Measurements from ENCODE around the gene SYT7. TPM values are rescaled to one million over a fixed set of nuclear protein-coding genes. Genes with fewer than 3 reads are reported as not detected.

The SYT7 gene
- total RNA-seq, 2 donors from 2014 or later, result 2.0 to 3.4 TPM

DNA sequence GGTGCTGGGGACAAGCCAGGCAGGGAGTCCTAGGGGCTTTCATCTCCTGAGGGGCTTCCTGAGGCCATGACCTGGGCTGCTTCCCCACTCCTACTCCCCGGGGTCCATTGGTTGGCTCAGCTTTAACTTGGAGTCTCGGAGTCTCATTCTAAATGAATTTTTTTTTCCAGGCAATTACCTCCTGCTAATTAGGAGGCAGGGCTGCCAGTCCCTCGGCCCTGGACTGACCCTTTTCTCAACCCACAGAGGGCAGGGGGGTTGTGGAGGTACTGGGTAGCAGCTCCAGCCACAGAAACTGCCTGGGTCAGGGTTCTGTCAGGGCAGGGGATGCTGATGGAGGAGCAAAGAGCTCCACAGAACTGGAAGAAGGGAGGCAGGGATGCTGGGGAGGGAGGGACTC, 11.9 kb downstream of the SYT7 start:
- no peak overlapping the region for H3K4me3 ChIP-seq (ENCODE audit: low read length)
- no peak overlapping the region for H3K9ac ChIP-seq (ENCODE audit: extremely low read depth, low read length, poor library complexity, severe bottlenecking)
- peaks cover 4% of the 10 kb centered on the region for H3K4me1 Mint-ChIP-seq
- H3K27me3 Mint-ChIP-seq (ENCODE audit: insufficient read depth), result peaks cover 33% of the 10 kb centered on the region
- TF ChIP-seq, protein P1, sequence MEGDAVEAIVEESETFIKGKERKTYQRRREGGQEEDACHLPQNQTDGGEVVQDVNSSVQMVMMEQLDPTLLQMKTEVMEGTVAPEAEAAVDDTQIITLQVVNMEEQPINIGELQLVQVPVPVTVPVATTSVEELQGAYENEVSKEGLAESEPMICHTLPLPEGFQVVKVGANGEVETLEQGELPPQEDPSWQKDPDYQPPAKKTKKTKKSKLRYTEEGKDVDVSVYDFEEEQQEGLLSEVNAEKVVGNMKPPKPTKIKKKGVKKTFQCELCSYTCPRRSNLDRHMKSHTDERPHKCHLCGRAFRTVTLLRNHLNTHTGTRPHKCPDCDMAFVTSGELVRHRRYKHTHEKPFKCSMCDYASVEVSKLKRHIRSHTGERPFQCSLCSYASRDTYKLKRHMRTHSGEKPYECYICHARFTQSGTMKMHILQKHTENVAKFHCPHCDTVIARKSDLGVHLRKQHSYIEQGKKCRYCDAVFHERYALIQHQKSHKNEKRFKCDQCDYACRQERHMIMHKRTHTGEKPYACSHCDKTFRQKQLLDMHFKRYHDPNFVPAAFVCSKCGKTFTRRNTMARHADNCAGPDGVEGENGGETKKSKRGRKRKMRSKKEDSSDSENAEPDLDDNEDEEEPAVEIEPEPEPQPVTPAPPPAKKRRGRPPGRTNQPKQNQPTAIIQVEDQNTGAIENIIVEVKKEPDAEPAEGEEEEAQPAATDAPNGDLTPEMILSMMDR (conservative IDR thresholded peaks at IDR 0.05), result no peak
- H3K4me1 ChIP-seq (ENCODE audit: control insufficient read depth, insufficient read depth, low read length), result no peaks in the 10 kb centered on the region
- no peak overlapping the region for H3K27ac ChIP-seq (ENCODE audit: low read depth, low read length)
- no peaks in the 10 kb centered on the region for H3K9me3 Mint-ChIP-seq
- H3K4me3 Mint-ChIP-seq, result no peak overlapping the region
- no peaks in the 10 kb centered on the region for H3K36me3 Mint-ChIP-seq (ENCODE audit: low read depth)
- no peaks in the 10 kb centered on the region for H3K36me3 ChIP-seq (ENCODE audit: control insufficient read depth, insufficient read depth, low read length)
- H3K27me3 ChIP-seq (ENCODE audit: control insufficient read depth, insufficient read depth, low read length, poor library complexity, severe bottlenecking), result peaks cover 54% of the 10 kb centered on the region
- DNase-seq, result no peak
- WGBS, 2 experiments (ENCODE audit: insufficient coverage in 1 of 2, insufficient read length in 1 of 2), result 80 to 83% methylated on average over 1 to 3 of the region's 3 CpGs
- H3K27ac Mint-ChIP-seq, result no peak overlapping the region
- no peaks in the 10 kb centered on the region for H3K9me3 ChIP-seq (ENCODE audit: control insufficient read depth, low read length)

DNA sequence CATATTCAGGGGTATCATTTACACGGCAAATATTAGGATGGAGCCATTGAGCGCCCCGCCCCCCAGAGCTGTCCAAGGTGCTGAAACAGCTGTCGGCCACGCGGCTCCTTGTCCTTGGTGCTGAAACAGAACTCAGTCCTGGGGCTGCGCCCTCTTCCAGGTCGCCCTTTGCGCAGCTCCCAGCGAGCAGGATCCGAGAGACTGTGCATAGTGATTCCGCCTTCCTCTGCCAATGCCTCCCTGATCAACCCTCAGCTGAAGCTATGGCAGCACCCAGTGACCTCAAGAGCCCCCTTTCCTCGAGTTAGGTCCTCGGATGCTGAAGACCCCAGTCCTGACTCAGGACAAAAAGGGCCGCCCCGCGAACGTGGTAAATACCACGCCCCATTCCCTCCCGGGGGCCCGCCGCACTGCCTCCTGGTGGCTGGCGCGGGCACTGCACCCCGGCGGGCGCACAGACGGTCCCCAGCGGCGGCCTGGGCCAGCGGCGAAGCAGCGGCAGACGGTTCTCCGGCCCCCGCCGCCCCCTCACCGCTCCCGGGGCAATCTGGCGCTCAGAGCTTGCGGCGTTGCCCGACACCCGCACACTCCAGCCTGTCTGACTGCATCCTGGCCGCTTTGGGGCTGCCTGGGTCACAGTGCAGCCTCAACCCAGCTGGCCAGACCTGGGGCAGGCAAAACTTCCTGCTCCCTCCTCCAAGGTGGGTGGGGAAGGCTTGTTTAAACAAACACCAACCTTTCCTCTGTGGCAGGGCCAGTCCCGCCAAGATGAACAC, 13.4 kb downstream of the SYT7 start:
- Histone ChIP-seq H3K9ac (ENCODE audit: extremely low read depth, low read length, poor library complexity, severe bottlenecking) (no peak overlapping the region), H3K27ac (ENCODE audit: low read depth, low read length) (no peak overlapping the region), H3K4me3 (ENCODE audit: low read length) (peak overlapping the region; percentile 71), H3K27me3 (ENCODE audit: control insufficient read depth, insufficient read depth, low read length, poor library complexity, severe bottlenecking) (peaks cover 64% of the 10 kb centered on the region), H3K9me3 (ENCODE audit: control insufficient read depth, low read length) (no peaks in the 10 kb centered on the region), H3K36me3 (ENCODE audit: control insufficient read depth, insufficient read depth, low read length) (no peaks in the 10 kb centered on the region), H3K4me1 (ENCODE audit: control insufficient read depth, insufficient read depth, low read length) (no peaks in the 10 kb centered on the region)
- no peaks in the 10 kb centered on the region for H3K36me3 Mint-ChIP-seq (ENCODE audit: low read depth)
- no peaks in the 10 kb centered on the region for H3K9me3 Mint-ChIP-seq
- H3K4me3 Mint-ChIP-seq, result peak overlapping the region; percentile 47
- WGBS, 2 experiments (ENCODE audit: insufficient coverage in 1 of 2, insufficient read length in 1 of 2), result 1 to 3% methylated on average over 22 to 46 of the region's 46 CpGs
- peaks cover 4% of the 10 kb centered on the region for H3K4me1 Mint-ChIP-seq
- TF ChIP-seq, protein P1 (conservative IDR thresholded peaks at IDR 0.05), result peak; percentile 100
- peak; percentile 97 for DNase-seq
- peaks cover 32% of the 10 kb centered on the region for H3K27me3 Mint-ChIP-seq (ENCODE audit: insufficient read depth)
- H3K27ac Mint-ChIP-seq, result no peak overlapping the region

DNA sequence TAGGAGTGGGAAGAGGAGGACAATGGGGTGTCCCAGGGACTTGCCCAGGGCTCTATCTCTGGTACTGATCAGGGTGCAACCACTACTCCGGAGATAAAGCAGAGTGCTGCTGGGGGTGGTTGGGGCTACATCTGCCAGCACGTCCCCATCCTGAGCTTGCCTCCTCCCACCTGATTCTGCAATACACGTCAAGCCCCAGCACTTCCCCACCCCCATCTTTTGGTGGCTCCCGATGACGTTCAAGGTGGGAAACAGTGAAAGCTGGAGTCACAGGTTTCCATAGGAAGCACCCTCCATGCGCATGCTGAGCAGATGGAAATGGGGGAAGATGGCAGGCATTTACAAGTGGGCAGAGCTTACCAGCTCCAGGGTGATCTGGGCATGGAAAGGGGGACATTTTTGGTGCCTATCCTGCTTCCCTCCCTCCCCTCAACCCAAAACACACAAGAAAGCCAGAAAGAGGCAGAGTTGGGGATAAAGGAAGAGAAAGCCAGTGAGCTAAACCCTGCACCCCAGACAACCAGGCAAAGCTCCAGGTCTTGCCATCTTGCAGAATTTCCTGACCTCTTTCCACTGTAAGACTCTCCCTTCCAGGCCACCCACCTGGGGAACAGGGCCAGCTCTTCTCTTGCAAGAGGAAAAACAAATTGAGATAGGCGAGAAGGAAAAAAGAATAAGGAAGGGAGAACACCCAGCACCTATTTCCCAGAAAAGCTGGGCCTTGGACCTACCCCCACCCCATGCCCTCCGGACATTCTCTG, 15.8 kb downstream of the SYT7 start:
- Histone ChIP-seq H3K27me3 (ENCODE audit: control insufficient read depth, insufficient read depth, low read length, poor library complexity, severe bottlenecking) (peaks cover 63% of the 10 kb centered on the region), H3K27ac (ENCODE audit: low read depth, low read length) (no peak overlapping the region), H3K4me1 (ENCODE audit: control insufficient read depth, insufficient read depth, low read length) (no peaks in the 10 kb centered on the region), H3K9me3 (ENCODE audit: control insufficient read depth, low read length) (no peaks in the 10 kb centered on the region), H3K36me3 (ENCODE audit: control insufficient read depth, insufficient read depth, low read length) (no peaks in the 10 kb centered on the region), H3K9ac (ENCODE audit: extremely low read depth, low read length, poor library complexity, severe bottlenecking) (no peak overlapping the region), H3K4me3 (ENCODE audit: low read length) (no peak overlapping the region)
- H3K4me3 Mint-ChIP-seq, result no peak overlapping the region
- H3K36me3 Mint-ChIP-seq (ENCODE audit: low read depth), result no peaks in the 10 kb centered on the region
- DNase-seq, result peak; percentile 39
- H3K9me3 Mint-ChIP-seq, result no peaks in the 10 kb centered on the region
- TF ChIP-seq, protein P1 (conservative IDR thresholded peaks at IDR 0.05), result no peak
- H3K27ac Mint-ChIP-seq, result no peak overlapping the region
- 55 to 82% methylated on average over 2 to 8 of the region's 8 CpGs for WGBS, 2 experiments (ENCODE audit: insufficient coverage in 1 of 2, insufficient read length in 1 of 2)
- H3K4me1 Mint-ChIP-seq, result peaks cover 4% of the 10 kb centered on the region
- H3K27me3 Mint-ChIP-seq (ENCODE audit: insufficient read depth), result peaks cover 30% of the 10 kb centered on the region

Data from endodermal cell (in vitro differentiated cells).